Activated naive CD4-positive, alpha-beta T cell (primary cell): ENCODE measurements around the gene SLPI.

Source experiments
- DNase-seq, 4 experiments: peaks; one replicate each; lab custom pipeline; 2025; lab: John Stamatoyannopoulos, UW

The SLPI gene

DNA sequence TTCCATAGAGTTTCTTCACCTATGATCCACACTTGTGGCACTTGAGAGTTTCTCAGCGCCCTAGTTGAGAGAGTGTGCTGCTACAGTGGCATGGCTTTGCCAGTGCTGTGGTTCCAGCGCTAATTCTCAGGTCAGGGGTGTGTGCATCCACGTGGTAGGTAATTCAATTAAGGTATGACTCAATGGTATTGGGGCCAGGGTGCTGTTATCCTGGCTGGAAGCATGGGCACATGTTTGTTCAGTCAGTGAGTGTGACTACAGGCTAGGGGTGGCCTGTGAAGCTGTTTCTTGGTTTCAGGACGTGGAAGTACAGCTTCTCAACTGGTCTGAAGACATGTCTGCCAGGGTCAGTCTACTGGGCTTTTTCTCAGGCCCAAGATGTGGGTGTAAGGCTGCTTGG, 36.2 kb downstream of the SLPI start:
- DNase-seq: no peak

DNA sequence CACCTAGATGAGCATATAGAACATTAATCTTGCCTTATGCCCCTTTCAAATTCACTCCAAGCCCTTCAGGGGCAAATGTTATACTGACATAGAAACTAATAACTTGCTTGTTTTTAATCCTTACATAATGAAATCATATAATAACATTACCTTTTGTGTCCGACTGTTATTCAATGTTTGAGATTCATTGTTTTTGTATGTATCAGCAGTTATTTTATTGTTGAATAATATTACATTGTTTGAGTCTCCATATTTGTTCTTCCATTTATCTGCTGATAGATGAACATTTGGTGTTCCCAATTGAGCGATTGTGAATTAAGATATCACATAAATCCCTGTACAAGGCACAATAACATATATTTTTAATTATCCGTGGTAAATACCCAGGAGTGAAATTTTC, 41.5 kb downstream of the SLPI start:
- DNase-seq: no peak

DNA sequence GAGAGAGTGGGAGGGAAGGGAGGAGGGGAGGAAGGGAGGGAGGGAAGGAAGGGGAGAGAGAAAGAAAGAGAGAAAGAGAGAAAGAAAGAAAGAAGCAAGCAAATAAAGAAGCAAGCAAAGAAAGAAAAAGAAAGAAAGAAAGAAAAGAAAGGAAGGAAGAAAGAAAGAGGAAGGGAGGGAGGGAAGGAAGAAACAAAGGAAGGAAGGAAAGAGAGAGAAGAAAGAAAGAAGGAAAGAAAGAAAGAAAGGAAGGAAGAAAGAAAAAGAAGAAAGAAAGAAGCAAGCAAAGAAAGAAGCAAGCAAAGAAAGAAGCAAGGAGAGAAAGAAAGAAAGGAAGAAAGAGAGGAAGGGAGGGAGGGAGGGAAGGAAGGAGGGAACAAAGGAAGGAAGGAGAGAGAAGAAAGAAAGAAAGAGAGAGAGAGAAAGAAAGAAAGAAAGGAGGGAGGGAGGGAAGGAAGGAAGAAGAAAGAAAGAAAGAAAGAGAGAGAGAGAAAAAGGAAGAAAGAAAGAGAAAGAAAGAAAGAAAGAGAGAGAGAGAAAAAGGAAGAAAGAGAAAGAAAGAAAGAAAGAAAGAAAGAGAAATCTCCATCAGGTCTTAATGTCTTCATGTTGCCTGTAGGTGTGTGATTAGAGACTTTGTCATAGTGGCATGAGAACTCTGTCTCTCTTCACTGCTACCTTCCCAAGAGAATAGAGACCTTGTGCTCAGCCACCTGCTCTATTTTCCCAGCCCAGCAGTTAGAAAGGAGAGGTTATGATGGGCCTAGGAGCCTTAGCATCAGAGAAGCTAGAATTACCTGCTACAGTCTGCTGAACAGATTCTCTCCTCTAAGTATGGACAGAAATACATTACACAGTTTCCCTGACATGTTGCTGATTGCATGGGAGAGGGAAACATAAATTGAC, 42.5 kb downstream of the SLPI start:
- DNase-seq: no peak

DNA sequence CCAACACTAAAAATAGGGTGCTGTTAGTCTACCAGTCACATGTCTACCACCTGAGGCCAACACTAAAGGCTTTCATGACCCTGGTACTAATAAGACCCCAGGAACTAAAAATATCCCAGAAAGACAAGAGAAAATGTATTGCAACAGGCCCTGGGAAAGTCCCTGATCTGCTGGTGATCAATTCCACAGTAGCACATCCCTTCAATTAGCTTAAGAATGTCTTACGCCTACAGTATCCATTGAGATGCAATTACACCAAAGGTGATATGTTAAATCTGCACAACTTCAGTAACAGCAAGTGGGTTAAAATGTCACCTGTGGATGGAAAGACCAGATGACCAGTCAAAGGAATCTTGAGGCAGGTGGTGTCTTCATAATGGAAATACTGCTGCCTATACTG, 44.4 kb downstream of the SLPI start:
- no peak for DNase-seq

DNA sequence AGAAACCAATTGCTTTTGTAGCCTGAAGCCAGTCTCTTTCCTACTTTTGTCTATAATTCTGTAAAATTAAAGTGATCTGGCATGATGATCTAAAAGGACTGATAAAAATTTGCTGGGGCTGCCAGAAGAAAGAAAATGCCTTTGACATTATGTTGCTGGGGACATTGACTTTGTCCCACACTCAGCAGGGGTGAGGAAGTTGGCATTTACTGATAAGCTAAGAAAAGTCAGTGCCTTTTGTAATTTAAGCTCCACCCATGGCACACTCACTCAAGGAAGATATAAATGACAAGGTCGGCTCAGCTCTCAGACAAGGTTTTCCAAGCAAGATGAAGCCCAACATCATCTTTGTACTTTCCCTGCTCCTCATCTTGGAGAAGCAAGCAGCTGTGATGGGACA, 47.6 kb downstream of the SLPI start, which contains the start of gene SEMG1:
Gene SEMG1, plus strand, starts transcription at position 309 of the 400 bp plus-strand sequence. Its CDS starts 21 bp downstream, at position 330.
- no peak for DNase-seq
